Measurements from ENCODE around the gene ZNF516.
A peak's percentile ranks its signal among the peaks of the same experiment; 100 is the strongest.

ZNF516 gene

GRCh38 chr18:76379226-76380126, 115.6 kb downstream of the ZNF516 start:
- TF ChIP-seq CREB1 (IDR thresholded peaks at IDR 0.05; ENCODE audit: low read depth) (no peak), YY1 (IDR thresholded peaks at IDR 0.05; ENCODE audit: low read depth) (no peak), CEBPB (IDR thresholded peaks at IDR 0.05) (no peak), NFIC (IDR thresholded peaks at IDR 0.05) (no peak), USF1 (IDR thresholded peaks at IDR 0.05) (no peak), TCF12 (IDR thresholded peaks at IDR 0.05; ENCODE audit: low read depth) (no peak), TAF1 (IDR thresholded peaks at IDR 0.05; ENCODE audit: low read depth) (no peak), EGR1 (IDR thresholded peaks at IDR 0.05) (no peak), REST (IDR thresholded peaks at IDR 0.05; ENCODE audit: low read depth) (no peak), FOXM1 (IDR thresholded peaks at IDR 0.05; ENCODE audit: borderline replicate concordance, low read depth) (no peak), EP300 (IDR thresholded peaks at IDR 0.05; ENCODE audit: borderline replicate concordance) (no peak), TEAD4 (IDR thresholded peaks at IDR 0.05) (no peak), MAX (IDR thresholded peaks at IDR 0.05) (no peak)

- no peak for TF ChIP-seq RAD21 (IDR thresholded peaks at IDR 0.05; ENCODE audit: low read depth)
Observed at GRCh38 chr18:76378526-76379215, 116.4 kb downstream of the ZNF516 start.

GRCh38 chr18:76377359-76377756, 117.7 kb downstream of the ZNF516 start:
- TF ChIP-seq CREB1 (IDR thresholded peaks at IDR 0.05; ENCODE audit: low read depth) (no peak), CEBPB (IDR thresholded peaks at IDR 0.05) (no peak), NFIC (IDR thresholded peaks at IDR 0.05) (no peak), TAF1 (IDR thresholded peaks at IDR 0.05; ENCODE audit: low read depth) (no peak), REST (IDR thresholded peaks at IDR 0.05; ENCODE audit: low read depth) (no peak), USF1 (IDR thresholded peaks at IDR 0.05) (no peak), ZBTB7A (IDR thresholded peaks at IDR 0.05; ENCODE audit: low read depth) (no peak), YY1 (IDR thresholded peaks at IDR 0.05; ENCODE audit: low read depth) (no peak), TEAD4 (IDR thresholded peaks at IDR 0.05) (no peak), FOXM1 (IDR thresholded peaks at IDR 0.05; ENCODE audit: borderline replicate concordance, low read depth) (no peak), EGR1 (IDR thresholded peaks at IDR 0.05) (no peak), RAD21 (IDR thresholded peaks at IDR 0.05; ENCODE audit: low read depth) (no peak), EP300 (IDR thresholded peaks at IDR 0.05; ENCODE audit: borderline replicate concordance) (no peak), MAX (IDR thresholded peaks at IDR 0.05) (no peak), TCF12 (IDR thresholded peaks at IDR 0.05; ENCODE audit: low read depth) (no peak)

GRCh38 chr18:76376668-76377358, 118.2 kb downstream of the ZNF516 start:
- 0 out of 2 replicates have a peak, but pooled peaks have one; percentile 22 for TF ChIP-seq EGR1 (IDR thresholded peaks at IDR 0.05)
- no peak for TF ChIP-seq YY1 (IDR thresholded peaks at IDR 0.05; ENCODE audit: low read depth)
- no peak for TF ChIP-seq ZBTB7A (IDR thresholded peaks at IDR 0.05; ENCODE audit: low read depth)
- no peak for TF ChIP-seq CEBPB (IDR thresholded peaks at IDR 0.05)
- no peak for TF ChIP-seq EP300 (IDR thresholded peaks at IDR 0.05; ENCODE audit: borderline replicate concordance)

GRCh38 chr18:76376225-76376624, 118.8 kb downstream of the ZNF516 start:
- TF ChIP-seq TEAD4 (IDR thresholded peaks at IDR 0.05): no peak
- no peak for TF ChIP-seq EGR1 (IDR thresholded peaks at IDR 0.05)
- no peak for TF ChIP-seq RAD21 (IDR thresholded peaks at IDR 0.05; ENCODE audit: low read depth)
- TF ChIP-seq CEBPB (IDR thresholded peaks at IDR 0.05): no peak
- no peak for TF ChIP-seq EP300 (IDR thresholded peaks at IDR 0.05; ENCODE audit: borderline replicate concordance)
- TF ChIP-seq TCF12 (IDR thresholded peaks at IDR 0.05; ENCODE audit: low read depth): no peak
- TF ChIP-seq TAF1 (IDR thresholded peaks at IDR 0.05; ENCODE audit: low read depth): no peak
- no peak for TF ChIP-seq CREB1 (IDR thresholded peaks at IDR 0.05; ENCODE audit: low read depth)
- no peak for TF ChIP-seq REST (IDR thresholded peaks at IDR 0.05; ENCODE audit: low read depth)
- TF ChIP-seq FOXM1 (IDR thresholded peaks at IDR 0.05; ENCODE audit: borderline replicate concordance, low read depth): no peak
- TF ChIP-seq MAX (IDR thresholded peaks at IDR 0.05): no peak
- TF ChIP-seq YY1 (IDR thresholded peaks at IDR 0.05; ENCODE audit: low read depth): no peak
- TF ChIP-seq ZBTB7A (IDR thresholded peaks at IDR 0.05; ENCODE audit: low read depth): no peak
- no peak for TF ChIP-seq USF1 (IDR thresholded peaks at IDR 0.05)
- no peak for TF ChIP-seq NFIC (IDR thresholded peaks at IDR 0.05)
